ENCODE measurements around the gene BRINP2. TPM values are rescaled to one million over a fixed set of nuclear protein-coding genes. Genes with fewer than 3 reads are reported as not detected.

Gene BRINP2
- total RNA-seq, 1 donor: not detected

DNA sequence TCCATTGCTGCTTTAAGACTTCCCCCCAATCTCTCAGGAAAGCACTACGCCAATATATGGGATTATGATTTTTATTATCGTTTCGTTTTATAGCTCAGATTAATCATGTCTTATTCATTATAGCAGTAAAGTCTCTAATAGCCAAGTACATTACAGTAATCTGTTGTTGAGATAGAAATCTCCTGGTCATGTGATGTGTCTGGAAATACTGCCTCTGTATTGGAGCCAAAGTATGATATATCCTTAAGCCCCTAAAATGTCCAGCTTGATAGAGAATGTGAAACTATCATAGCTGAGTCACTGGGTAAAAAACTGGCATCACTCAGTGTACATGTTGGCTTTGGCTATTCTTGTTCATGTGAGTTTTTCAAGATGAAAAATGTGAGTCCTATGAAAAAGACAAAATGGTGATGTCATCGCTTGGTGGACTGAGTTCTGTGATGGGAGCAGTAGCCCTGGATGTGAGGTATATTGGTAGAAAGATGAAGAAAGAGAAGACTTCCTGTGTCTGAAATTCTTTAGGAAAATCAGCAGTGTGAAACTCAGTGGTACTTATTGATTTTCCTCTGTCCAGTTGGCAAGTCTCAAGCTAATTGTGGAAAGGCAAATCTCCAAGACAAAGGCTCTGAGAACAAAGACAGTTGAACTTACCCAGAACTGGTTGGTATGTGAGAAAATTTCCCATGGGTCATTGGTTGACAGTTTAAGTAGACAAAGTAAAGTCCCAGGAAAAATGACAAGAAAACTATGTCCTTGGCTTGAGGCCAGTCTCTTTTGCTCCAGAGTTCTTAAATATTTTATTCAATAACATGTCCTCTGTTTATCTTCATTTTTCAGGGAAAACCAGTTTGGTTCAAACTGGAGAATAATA lies 76.2 kb downstream of the BRINP2 start:
- TF ChIP-seq, protein P1, sequence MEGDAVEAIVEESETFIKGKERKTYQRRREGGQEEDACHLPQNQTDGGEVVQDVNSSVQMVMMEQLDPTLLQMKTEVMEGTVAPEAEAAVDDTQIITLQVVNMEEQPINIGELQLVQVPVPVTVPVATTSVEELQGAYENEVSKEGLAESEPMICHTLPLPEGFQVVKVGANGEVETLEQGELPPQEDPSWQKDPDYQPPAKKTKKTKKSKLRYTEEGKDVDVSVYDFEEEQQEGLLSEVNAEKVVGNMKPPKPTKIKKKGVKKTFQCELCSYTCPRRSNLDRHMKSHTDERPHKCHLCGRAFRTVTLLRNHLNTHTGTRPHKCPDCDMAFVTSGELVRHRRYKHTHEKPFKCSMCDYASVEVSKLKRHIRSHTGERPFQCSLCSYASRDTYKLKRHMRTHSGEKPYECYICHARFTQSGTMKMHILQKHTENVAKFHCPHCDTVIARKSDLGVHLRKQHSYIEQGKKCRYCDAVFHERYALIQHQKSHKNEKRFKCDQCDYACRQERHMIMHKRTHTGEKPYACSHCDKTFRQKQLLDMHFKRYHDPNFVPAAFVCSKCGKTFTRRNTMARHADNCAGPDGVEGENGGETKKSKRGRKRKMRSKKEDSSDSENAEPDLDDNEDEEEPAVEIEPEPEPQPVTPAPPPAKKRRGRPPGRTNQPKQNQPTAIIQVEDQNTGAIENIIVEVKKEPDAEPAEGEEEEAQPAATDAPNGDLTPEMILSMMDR (IDR thresholded peaks at IDR 0.05; ENCODE audit: insufficient read depth, low read length): no peak
- peak; percentile 79 for DNase-seq (ENCODE audit: low read depth)
- no peak overlapping the region for H3K4me3 ChIP-seq (ENCODE audit: low read depth, low read length)

DNA sequence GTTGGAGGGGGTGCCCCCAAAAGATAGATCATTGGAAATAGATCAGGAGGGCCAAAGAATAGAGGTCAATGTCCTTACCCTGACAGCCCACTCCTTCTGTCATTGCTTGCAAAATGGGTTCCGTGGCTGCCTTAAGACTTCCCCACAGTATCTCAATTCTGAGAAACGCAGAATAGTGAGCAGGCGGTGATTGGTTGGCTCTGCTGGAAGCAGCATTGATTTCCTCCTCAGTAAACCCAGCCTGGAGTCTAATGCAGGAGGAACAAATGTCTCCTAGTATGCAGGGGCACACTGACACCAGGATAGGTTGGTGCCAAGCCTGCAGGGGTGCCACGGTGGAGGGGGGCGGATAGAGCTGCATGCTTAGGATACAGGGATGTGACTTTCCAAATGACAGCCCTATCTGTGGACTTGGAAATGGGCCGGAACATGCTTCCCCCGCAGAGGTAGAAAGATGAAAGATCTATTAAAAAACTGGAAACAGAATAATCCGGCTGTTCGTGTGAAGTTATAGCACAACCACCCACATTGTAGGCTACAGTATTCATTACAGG lies 76.9 kb downstream of the BRINP2 start:
- no peak for DNase-seq (ENCODE audit: low read depth)
- H3K4me3 ChIP-seq (ENCODE audit: low read depth, low read length): no peak overlapping the region
- TF ChIP-seq, protein P1 (IDR thresholded peaks at IDR 0.05; ENCODE audit: insufficient read depth, low read length): no peak

DNA sequence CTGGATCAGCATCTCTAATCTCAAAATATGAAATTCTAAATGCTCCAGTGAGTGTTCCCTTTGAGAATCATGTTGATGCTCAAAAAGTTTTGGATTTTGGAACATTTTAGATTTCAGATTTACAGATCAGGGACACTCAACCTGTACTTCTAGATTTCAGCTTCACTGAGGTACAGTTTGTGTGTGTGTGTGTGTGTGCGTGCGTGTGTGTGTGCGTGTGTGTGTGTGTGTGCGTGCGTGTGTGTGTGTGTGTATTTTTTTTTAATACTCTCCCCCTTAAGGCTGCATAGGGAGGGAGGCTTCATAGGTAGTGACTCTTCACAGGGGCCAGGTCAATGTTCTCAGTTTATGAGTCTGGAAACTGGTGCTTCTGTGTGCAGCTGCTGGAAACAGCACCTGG lies 77.5 kb downstream of the BRINP2 start:
- H3K4me3 ChIP-seq (ENCODE audit: low read depth, low read length): no peak overlapping the region
- TF ChIP-seq, protein P1 (IDR thresholded peaks at IDR 0.05; ENCODE audit: insufficient read depth, low read length): no peak
- DNase-seq (ENCODE audit: low read depth): no peak

DNA sequence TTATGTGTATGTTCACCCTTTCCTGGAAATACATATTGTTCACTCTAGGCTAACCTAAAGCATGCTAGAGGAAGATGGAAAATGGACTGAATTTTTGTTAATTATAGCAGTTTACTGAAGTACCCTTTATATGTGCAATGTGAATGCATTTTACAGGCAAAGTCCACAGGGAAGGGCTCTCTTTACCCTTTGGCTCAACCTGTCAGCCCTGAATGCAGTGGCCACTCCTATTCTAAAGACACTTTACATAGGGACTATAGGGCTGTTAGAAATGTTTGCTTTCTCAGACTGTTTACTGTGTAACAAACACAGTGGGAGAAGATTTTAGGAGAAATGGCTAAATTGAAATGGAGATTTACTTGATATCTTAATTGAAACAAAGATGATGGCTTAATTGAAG lies 78.5 kb downstream of the BRINP2 start:
- H3K4me3 ChIP-seq (ENCODE audit: low read depth, low read length): no peak overlapping the region
- TF ChIP-seq, protein P1 (IDR thresholded peaks at IDR 0.05; ENCODE audit: insufficient read depth, low read length): no peak
- DNase-seq (ENCODE audit: low read depth): no peak

DNA sequence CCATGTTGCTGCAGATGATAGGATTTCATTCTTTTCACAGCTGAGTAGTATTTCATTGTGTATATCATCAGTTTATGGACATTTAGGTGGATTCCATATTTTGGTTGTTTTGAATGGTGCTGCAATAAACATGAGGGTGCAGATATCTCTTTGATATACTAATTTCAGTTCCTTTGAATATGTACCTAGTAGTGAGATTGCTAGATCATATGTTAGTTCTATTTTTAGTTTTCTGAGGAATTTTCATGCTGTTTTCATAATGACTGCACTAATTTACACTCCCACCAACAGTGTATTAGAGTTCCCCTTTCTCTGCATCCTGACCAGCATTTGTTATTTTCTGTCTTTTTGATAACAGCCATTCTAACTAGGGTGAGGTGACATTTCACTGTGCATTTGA lies 82.1 kb downstream of the BRINP2 start:
- H3K4me3 ChIP-seq (ENCODE audit: low read depth, low read length): no peak overlapping the region
- TF ChIP-seq, protein P1 (IDR thresholded peaks at IDR 0.05; ENCODE audit: insufficient read depth, low read length): no peak
- DNase-seq (ENCODE audit: low read depth): no peak

DNA sequence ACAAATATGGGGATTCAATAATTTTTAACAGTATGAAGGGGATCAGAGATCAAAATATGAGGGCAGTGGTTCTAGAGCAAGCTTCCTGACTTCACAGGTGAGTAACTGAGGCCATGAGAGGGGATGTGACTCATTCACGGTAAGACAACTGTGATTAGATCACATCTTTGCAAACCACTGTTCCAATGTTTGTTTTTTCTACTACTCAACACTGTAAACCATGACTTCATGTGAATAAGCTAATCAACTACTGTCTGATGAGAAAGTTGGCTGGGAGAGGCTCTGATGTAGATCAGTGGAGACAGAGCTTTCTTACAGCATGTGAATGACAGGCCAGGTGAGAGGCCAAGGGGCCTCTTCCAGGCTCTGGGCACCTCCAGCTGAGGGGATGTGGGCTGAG lies 84.7 kb downstream of the BRINP2 start:
- H3K4me3 ChIP-seq (ENCODE audit: low read depth, low read length): no peak overlapping the region
- no peak for DNase-seq (ENCODE audit: low read depth)
- TF ChIP-seq, protein P1 (IDR thresholded peaks at IDR 0.05; ENCODE audit: insufficient read depth, low read length): no peak
